OCI-LY3 (cell line): Measurements from ENCODE around the gene MCAT.

Experiments used
- H2AFZ ChIP-seq: fragments of 200-600, 300-600 bp; shearing (Covaris generic); 2 replicates; pipeline ENCODE4 v1.6.0; 2014; ENCODE audit warnings: antibody characterized with exemption, low read depth, low read length
- H3K27ac ChIP-seq: fragments of 200-600, 300-600 bp; sonication (generic); 2 replicates; pipeline ENCODE4 v1.5.1; 2014; ENCODE audit warnings: mild to moderate bottlenecking, low read length, moderate library complexity, mixed read lengths
- H3K27me3 ChIP-seq: fragments of 200-600, 300-600 bp; sonication (generic); 2 replicates; pipeline ENCODE4 v1.6.1; 2014; ENCODE audit warnings: low read depth, low read length, mixed read lengths
- H3K36me3 ChIP-seq: fragments of 200-600, 300-600 bp; sonication (generic); replicated peaks from 2 replicates; pipeline ENCODE3; 2014; ENCODE audit warnings: low read depth, low read length, mixed read lengths
- H3K4me1 ChIP-seq: fragments of 300-600, 200-600 bp; sonication (generic); 2 replicates; pipeline ENCODE4 v1.6.1; 2014; ENCODE audit warnings: low read length, mixed read lengths
- H3K4me2 ChIP-seq: fragments of 200-600, 300-600 bp; sonication (generic); 2 replicates; pipeline ENCODE4 v1.6.1; 2014; ENCODE audit warnings: low read length, mixed read lengths
- H3K4me3 ChIP-seq: fragments of 300-600, 200-600 bp; sonication (generic); 2 replicates; pipeline ENCODE4 v1.5.1; 2014; ENCODE audit warnings: antibody characterized with exemption, mild to moderate bottlenecking, low read length, moderate library complexity
- H3K79me2 ChIP-seq: fragments of 300-600, 200-600 bp; shearing (Covaris generic); 2 replicates; pipeline ENCODE4 v1.6.1; 2014; ENCODE audit warnings: mild to moderate bottlenecking, low read length, mixed read lengths
- H3K9ac ChIP-seq: fragments of 300-600, 200-600 bp; shearing (Covaris generic); 2 replicates; pipeline ENCODE4 v1.6.0; 2014; ENCODE audit warnings: mild to moderate bottlenecking, low read length, moderate library complexity
- H3K9me3 ChIP-seq: fragments of 200-600, 300-600 bp; shearing (Covaris generic); 2 replicates; pipeline ENCODE4 v1.6.1; 2014; ENCODE audit warnings: low read length, mixed read lengths; ENCODE audit not compliant: insufficient read depth
- H4K20me1 ChIP-seq: fragments of 200-600, 300-600 bp; sonication (generic); 2 replicates; pipeline ENCODE4 v1.6.1; 2016; ENCODE audit warnings: low read length, mixed read lengths; ENCODE audit not compliant: insufficient read depth
- CTCF ChIP-seq: fragments of 200-600, 300-600 bp; sonication (generic); IDR thresholded peaks from 2 replicates; pipeline ENCODE4 v1.5.1; 2014; ENCODE audit warnings: antibody characterized with exemption, low read length, low read depth
- EZH2phosphoT487 ChIP-seq: fragments of 200-600 bp; shearing (Covaris generic); IDR thresholded peaks from 2 replicates; pipeline ENCODE4 v1.6.1; 2018; ENCODE audit warnings: antibody characterized with exemption, mixed run types, low read depth

MCAT gene

GRCh38 chr22:43113526-43114251 lies 29.5 kb downstream of the MCAT start:
- Histone ChIP-seq H3K36me3 (no peaks in the 10 kb centered on the region), H3K27ac (no peak overlapping the region), H4K20me1 (no peaks in the 10 kb centered on the region), H3K4me3 (no peak overlapping the region), H3K4me2 (no peak overlapping the region), H3K79me2 (no peaks in the 10 kb centered on the region), H3K9me3 (no peaks in the 10 kb centered on the region), H3K27me3 (peaks cover 25% of the 10 kb centered on the region), H3K4me1 (peaks cover 13% of the 10 kb centered on the region), H2AFZ (no peak overlapping the region; the same call in 1 of the 2 replicates), H3K9ac (no peak overlapping the region)
- no peak for TF ChIP-seq CTCF
- TF ChIP-seq EZH2phosphoT487: no peak

GRCh38 chr22:43110927-43111623 lies 32.1 kb downstream of the MCAT start:
- no peak overlapping the region for H2AFZ ChIP-seq
- H3K79me2 ChIP-seq: no peaks in the 10 kb centered on the region
- no peak overlapping the region for H3K27ac ChIP-seq
- no peak overlapping the region for H3K9ac ChIP-seq
- H3K4me2 ChIP-seq: peak overlapping the region; percentile 59
- H3K4me1 ChIP-seq: peaks cover 4% of the 10 kb centered on the region
- TF ChIP-seq EZH2phosphoT487: no peak
- no peak for TF ChIP-seq CTCF
- no peaks in the 10 kb centered on the region for H3K9me3 ChIP-seq
- H3K4me3 ChIP-seq: peak overlapping the region; percentile 66
- H3K36me3 ChIP-seq: no peaks in the 10 kb centered on the region
- no peaks in the 10 kb centered on the region for H4K20me1 ChIP-seq
- H3K27me3 ChIP-seq: peaks cover 25% of the 10 kb centered on the region

- Histone ChIP-seq H3K9me3 (no peaks in the 10 kb centered on the region), H2AFZ (no peak within 1 kb of the TSS), H3K79me2 (no peaks in the 10 kb centered on the region), H3K4me2 (peak within 1 kb of the TSS; percentile 59), H3K4me1 (no peaks in the 10 kb centered on the region), H3K36me3 (no peaks in the 10 kb centered on the region), H3K27me3 (peaks cover 25% of the 10 kb centered on the region), H3K4me3 (peak within 1 kb of the TSS; percentile 66), H3K9ac (no peak within 1 kb of the TSS), H4K20me1 (no peaks in the 10 kb centered on the region), H3K27ac (no peak within 1 kb of the TSS)
- TF ChIP-seq CTCF: no peak
- no peak for TF ChIP-seq EZH2phosphoT487
Observed at GRCh38 chr22:43110444-43110926, 32.7 kb downstream of the MCAT start, which contains the start of gene BIK. Gene BIK, plus strand, starts transcription at chr22:43110750. Its CDS starts 13,273 bp downstream, at chr22:43124023.

- no peak for TF ChIP-seq CTCF
- peak overlapping the region; percentile 66 for H3K4me3 ChIP-seq
- no peaks in the 10 kb centered on the region for H3K36me3 ChIP-seq
- H2AFZ ChIP-seq: no peak overlapping the region
- H3K4me1 ChIP-seq: no peaks in the 10 kb centered on the region
- no peak overlapping the region for H3K9ac ChIP-seq
- H3K4me2 ChIP-seq: peak overlapping the region; percentile 59
- no peaks in the 10 kb centered on the region for H4K20me1 ChIP-seq
- peaks cover 23% of the 10 kb centered on the region for H3K27me3 ChIP-seq
- H3K9me3 ChIP-seq: no peaks in the 10 kb centered on the region
- H3K79me2 ChIP-seq: no peaks in the 10 kb centered on the region
- no peak overlapping the region for H3K27ac ChIP-seq
Observed at GRCh38 chr22:43109921-43110443, 33.2 kb downstream of the MCAT start.
